Smooth muscle cell of the umbilical artery (primary cell): ENCODE data around the gene HSPA4. TPM values are rescaled to one million over a fixed set of nuclear protein-coding genes. Genes with fewer than 3 reads are reported as not detected.

Experiments used
- total RNA-seq: library from RNA; depleted of rRNA; stranded (reverse); fragments of >200 nt; gene quantifications from 2 replicates; pipeline ENCODE4 v1.2.3, GENCODE V29; 2014

The HSPA4 gene
- 161 and 243 TPM in 2 replicates for total RNA-seq

GRCh38 chr5:133051542-133052316 lies at the start of gene HSPA4:
TSS of gene HSPA4 (plus strand) at chr5:133052013. CDS start at chr5:133052251, 238 bp downstream.

GRCh38 chr5:133025804-133026663 lies 25.8 kb upstream of the HSPA4 start, which contains the start of gene ZCCHC10:
TSS of gene ZCCHC10 (minus strand) at chr5:133026549. CDS start at chr5:133026537, 12 bp downstream.

Other genes with a start within 250 kb of the HSPA4 start
- gene SOWAHA, start 238.7 kb upstream of the HSPA4 start, total RNA-seq = not detected in 2 replicates
- 1.8 and 2.1 TPM in 2 replicates for gene SHROOM1, start 221.4 kb upstream of the HSPA4 start, total RNA-seq
- gene GDF9, start 185.5 kb upstream of the HSPA4 start, total RNA-seq = under 0.01 and 0.09 TPM in 2 replicates
- 43.6 and 105 TPM in 2 replicates for gene UQCRQ, start 185.4 kb upstream of the HSPA4 start, total RNA-seq
- 0.18 and 0.30 TPM in 2 replicates for gene LEAP2, start 178.3 kb upstream of the HSPA4 start, total RNA-seq
- gene AFF4, start 88.4 kb upstream of the HSPA4 start, total RNA-seq = 45.4 and 84.6 TPM in 2 replicates
- gene ZCCHC10, start 25.5 kb upstream of the HSPA4 start, total RNA-seq = 7.5 and 11.3 TPM in 2 replicates